Measurements from ENCODE around the gene ARHGAP23. TPM values are rescaled to one million over a fixed set of nuclear protein-coding genes. Genes with fewer than 3 reads are reported as not detected.
"Not testable (repeated sequence)": the region's sequence is repeated elsewhere in the genome, so short reads cannot be mapped to it uniquely, and the experiment has no call there.

The ARHGAP23 gene
- total RNA-seq, 1 experiment from 2014 or later = 97.9 TPM

GRCh38 chr17:38489774-38490173 is 61.5 kb downstream of the ARHGAP23 start:
- not testable (repeated sequence) for H3K23ac ChIP-seq (ENCODE audit: insufficient read length, low read depth, low read length); H2BK120ac ChIP-seq (ENCODE audit: low read depth, low read length, poor library complexity, severe bottlenecking); H2AK5ac ChIP-seq (ENCODE audit: insufficient read length, low read length); H3K14ac ChIP-seq (ENCODE audit: insufficient read depth, low read length); H3K4me2 ChIP-seq (ENCODE audit: insufficient read depth, insufficient read length, low read length); H3K27me3 ChIP-seq (ENCODE audit: insufficient read depth, low read length); H4K20me1 ChIP-seq (ENCODE audit: control insufficient read depth, insufficient read depth, insufficient read length); H3K4ac ChIP-seq (ENCODE audit: low read depth, low read length); H3K18ac ChIP-seq (ENCODE audit: insufficient read length, low read depth, low read length); H3K27me3 Mint-ChIP-seq (ENCODE audit: low read depth); H3K4me1 ChIP-seq (ENCODE audit: insufficient read depth, low read length); H2BK12ac ChIP-seq (ENCODE audit: insufficient read length, low read depth, low read length); H3K4me1 Mint-ChIP-seq; H3T11ph ChIP-seq (ENCODE audit: low read length); H3K79me2 ChIP-seq (ENCODE audit: insufficient read depth, low read length); DNase-seq; H2BK15ac ChIP-seq (ENCODE audit: low read depth, low read length); H4K91ac ChIP-seq (ENCODE audit: insufficient read length, low read depth, low read length); H4K8ac ChIP-seq (replicated peaks; ENCODE audit: insufficient read length, low read depth, low read length); H3K9ac ChIP-seq (ENCODE audit: extremely low read depth, insufficient read length, low read length); H2BK5ac ChIP-seq (ENCODE audit: insufficient read length, low read length); H3K4me3 Mint-ChIP-seq; H3K9me3 Mint-ChIP-seq; H3K27ac ChIP-seq (ENCODE audit: insufficient read length, low read depth, low read length); H3K23me2 ChIP-seq (ENCODE audit: insufficient read length, low read depth, low read length, poor library complexity, severe bottlenecking); H3K9me3 ChIP-seq (ENCODE audit: control insufficient read depth, low read depth, low read length); H2AFZ ChIP-seq (ENCODE audit: low read length); H3K79me1 ChIP-seq (ENCODE audit: insufficient read depth, low read depth, low read length, poor library complexity, severe bottlenecking); H4K5ac ChIP-seq (ENCODE audit: insufficient read length, low read depth, low read length); H3K56ac ChIP-seq (ENCODE audit: insufficient read length, low read depth, low read length); H2BK20ac ChIP-seq (ENCODE audit: low read depth, low read length, poor library complexity, severe bottlenecking)
- H3K36me3 Mint-ChIP-seq (ENCODE audit: insufficient read depth in 1 of 3, low read depth in 3 of 3) = peaks cover 38 to 85% (median 65%) of the 10 kb centered on the region in 3 experiments
- no CpG with 5 or more reads among the region's 17 CpGs for WGBS (ENCODE audit: extremely low coverage, insufficient read length, low lambda C conversion rate)
- H3K27ac Mint-ChIP-seq = peak overlapping the region in 1 of 3 experiments; percentile 75; a peak in 1 of 7 replicates

DNA sequence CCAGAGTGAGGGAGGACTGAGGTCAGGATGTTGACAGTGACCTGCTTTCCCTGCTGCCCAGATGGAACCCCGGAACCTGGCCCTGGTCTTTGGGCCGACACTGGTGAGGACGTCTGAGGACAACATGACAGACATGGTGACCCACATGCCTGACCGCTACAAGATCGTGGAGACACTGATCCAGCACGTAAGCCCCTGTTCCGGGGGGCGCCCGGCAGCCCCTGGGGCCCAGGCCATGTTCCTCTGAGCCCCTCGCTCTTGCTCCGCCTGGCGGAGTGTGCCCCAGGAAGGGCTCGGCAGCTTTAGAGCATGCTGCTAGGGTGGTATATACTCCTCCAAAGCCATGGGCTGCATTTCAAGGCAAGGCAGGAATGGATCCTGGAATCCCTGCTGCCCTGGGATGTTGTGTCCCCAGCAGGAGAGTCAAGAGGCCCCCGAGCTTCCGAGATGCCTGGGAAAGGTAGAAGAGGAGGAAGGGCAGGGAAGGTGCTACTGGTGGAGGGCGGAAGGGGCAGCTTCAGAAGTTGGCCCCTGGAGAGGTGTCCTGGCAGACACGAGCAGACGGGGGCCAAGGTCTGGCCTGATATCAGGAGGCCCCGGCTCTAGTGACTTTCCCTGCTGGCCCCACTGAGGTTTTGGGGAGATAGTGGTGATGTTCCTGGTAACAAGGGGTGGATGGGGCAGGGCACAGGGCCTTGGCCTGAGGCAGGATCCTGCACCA is 63.2 kb downstream of the ARHGAP23 start:
- not testable (repeated sequence) for H3K4me3 Mint-ChIP-seq

More for the DNA sequence above, 63.2 kb downstream of the ARHGAP23 start:
- not testable (repeated sequence) for H3K79me1 ChIP-seq (ENCODE audit: insufficient read depth, low read depth, low read length, poor library complexity, severe bottlenecking); H3K4me1 Mint-ChIP-seq; H2AFZ ChIP-seq (ENCODE audit: low read length); H3K56ac ChIP-seq (ENCODE audit: insufficient read length, low read depth, low read length); H4K91ac ChIP-seq (ENCODE audit: insufficient read length, low read depth, low read length); H2BK12ac ChIP-seq (ENCODE audit: insufficient read length, low read depth, low read length); H2BK15ac ChIP-seq (ENCODE audit: low read depth, low read length); H3K79me2 ChIP-seq (ENCODE audit: insufficient read depth, low read length); H2BK120ac ChIP-seq (ENCODE audit: low read depth, low read length, poor library complexity, severe bottlenecking); H3K27ac Mint-ChIP-seq; H3K4me2 ChIP-seq (ENCODE audit: insufficient read depth, insufficient read length, low read length); H4K20me1 ChIP-seq (ENCODE audit: control insufficient read depth, insufficient read depth, insufficient read length); H2BK20ac ChIP-seq (ENCODE audit: low read depth, low read length, poor library complexity, severe bottlenecking); H3K4me1 ChIP-seq (ENCODE audit: insufficient read depth, low read length); H4K5ac ChIP-seq (ENCODE audit: insufficient read length, low read depth, low read length); H3K23me2 ChIP-seq (ENCODE audit: insufficient read length, low read depth, low read length, poor library complexity, severe bottlenecking); H3K14ac ChIP-seq (ENCODE audit: insufficient read depth, low read length); H3K4ac ChIP-seq (ENCODE audit: low read depth, low read length); H3K27ac ChIP-seq (ENCODE audit: insufficient read length, low read depth, low read length); H3K23ac ChIP-seq (ENCODE audit: insufficient read length, low read depth, low read length); DNase-seq; H3K18ac ChIP-seq (ENCODE audit: insufficient read length, low read depth, low read length); H2BK5ac ChIP-seq (ENCODE audit: insufficient read length, low read length); H4K8ac ChIP-seq (replicated peaks; ENCODE audit: insufficient read length, low read depth, low read length); H3K27me3 Mint-ChIP-seq (ENCODE audit: low read depth); H3T11ph ChIP-seq (ENCODE audit: low read length); H3K9me3 ChIP-seq (ENCODE audit: control insufficient read depth, low read depth, low read length); H2AK5ac ChIP-seq (ENCODE audit: insufficient read length, low read length); H3K9me3 Mint-ChIP-seq; H3K9ac ChIP-seq (ENCODE audit: extremely low read depth, insufficient read length, low read length); H3K27me3 ChIP-seq (ENCODE audit: insufficient read depth, low read length)
- no CpG with 5 or more reads among the region's 19 CpGs for WGBS (ENCODE audit: extremely low coverage, insufficient read length, low lambda C conversion rate)
- peaks cover 39 to 83% (median 67%) of the 10 kb centered on the region in 3 experiments for H3K36me3 Mint-ChIP-seq (ENCODE audit: insufficient read depth in 1 of 3, low read depth in 3 of 3)
